Keratinocyte (primary cell): Measurements from ENCODE around the gene GATD1. TPM values are rescaled to one million over a fixed set of nuclear protein-coding genes. Genes with fewer than 3 reads are reported as not detected.

ENCODE experiments used
- DNase-seq: peaks from one replicate; pipeline ENCODE4 v3.0.0-alpha.2; 2011; ENCODE audit warnings: low read depth, missing footprints, low spot score
- FAIRE-seq: peaks from 2 replicates; lab custom pipeline; 2011; peaks lifted over from hg19 to GRCh38; lab: Jason Lieb, UNC
- H2AFZ ChIP-seq: 2 replicates; pipeline ENCODE4 v1.6.0; 2012; ENCODE audit warnings: low read length, control low read depth, inconsistent platforms; ENCODE audit not compliant: control insufficient read depth
- H3K27ac ChIP-seq: 2 replicates; pipeline ENCODE4 v1.5.1; 2011; ENCODE audit warnings: low read length; ENCODE audit not compliant: control insufficient read depth, insufficient read depth
- H3K27me3 ChIP-seq: 3 replicates; pipeline ENCODE4 v1.6.0; 2011; ENCODE audit warnings: low read length; ENCODE audit not compliant: control insufficient read depth, insufficient read depth; ENCODE audit errors: extremely low read depth
- H3K36me3 ChIP-seq, 2 experiments: 2 replicates in 1 of 2; 3 replicates in 1 of 2; pipeline ENCODE4 v1.5.1; 2011; ENCODE audit warnings: low read length in 2 of 2, mild to moderate bottlenecking in 1 of 2; ENCODE audit not compliant: control insufficient read depth in 2 of 2, insufficient read depth in 2 of 2; ENCODE audit errors: extremely low read depth in 1 of 2
- H3K4me1 ChIP-seq: 3 replicates; pipeline ENCODE4 v1.5.1; 2011; ENCODE audit warnings: low read length; ENCODE audit not compliant: control insufficient read depth, insufficient read depth; ENCODE audit errors: extremely low read depth
- H3K4me2 ChIP-seq: 3 replicates; pipeline ENCODE4 v1.6.0; 2011; ENCODE audit warnings: low read depth, low read length; ENCODE audit not compliant: control insufficient read depth, insufficient read depth; ENCODE audit errors: extremely low read depth
- H3K4me3 ChIP-seq, 3 experiments: fragments of 200-600 bp in 1 of 3; sonication (generic) in 1 of 3; 2 replicates in 2 of 3; 3 replicates in 1 of 3; pipeline ENCODE4 v1.5.1; 2011 to 2016; ENCODE audit warnings: low read length in 3 of 3, mild to moderate bottlenecking in 3 of 3, control low read depth in 2 of 3, inconsistent platforms in 1 of 3, low read depth in 1 of 3, mixed read lengths in 1 of 3, mixed run types in 1 of 3, moderate library complexity in 1 of 3; ENCODE audit not compliant: control insufficient read depth in 2 of 3, insufficient read depth in 2 of 3; ENCODE audit errors: extremely low read depth in 1 of 3
- H3K79me2 ChIP-seq: 2 replicates; pipeline ENCODE4 v1.6.0; 2012; ENCODE audit warnings: low read length; ENCODE audit not compliant: control insufficient read depth, insufficient read depth
- H3K9ac ChIP-seq: 3 replicates; pipeline ENCODE4 v1.6.0; 2011; ENCODE audit warnings: low read length; ENCODE audit not compliant: control insufficient read depth, insufficient read depth; ENCODE audit errors: extremely low read depth
- H3K9me1 ChIP-seq: 3 replicates; pipeline ENCODE4 v1.6.0; 2011; ENCODE audit warnings: low read length; ENCODE audit not compliant: control insufficient read depth, insufficient read depth; ENCODE audit errors: extremely low read depth
- H3K9me3 ChIP-seq: 2 replicates; pipeline ENCODE4 v1.5.1; 2012; ENCODE audit warnings: low read depth, low read length; ENCODE audit not compliant: control insufficient read depth
- H4K20me1 ChIP-seq: 3 replicates; pipeline ENCODE4 v1.6.0; 2011; ENCODE audit warnings: low read length; ENCODE audit not compliant: control insufficient read depth, insufficient read depth; ENCODE audit errors: extremely low read depth
- CTCF ChIP-seq, 3 experiments: IDR thresholded peaks in 1 of 3; conservative IDR thresholded peaks in 1 of 3; optimal IDR thresholded peaks in 1 of 3; 2 replicates in 2 of 3; 3 replicates in 1 of 3; pipeline versions ENCODE3 to v1.5.1; 2011; ENCODE audit warnings: low read length in 3 of 3, mild to moderate bottlenecking in 3 of 3, moderate library complexity in 2 of 3, control low read depth in 1 of 3, inconsistent platforms in 1 of 3; ENCODE audit not compliant: insufficient read depth in 2 of 3; ENCODE audit errors: extremely low read depth in 1 of 3
- dilution Hi-C: fragments of 300-500 bp; cut with MboI; formaldehyde crosslinking; loops from one replicate; pipeline ENCODE4 v1.7.0; 2020; ENCODE audit warnings: low sequenced_read_pairs; ENCODE audit not compliant: extremely low pct_ligation_motif_present
- polyA plus RNA-seq, 5 experiments: library from polyadenylated mRNA; depleted of rRNA in 3 of 5; stranded (reverse) in 3 of 5; stranded (forward) in 1 of 5; unstranded in 1 of 5; fragments of >200 nt; gene quantifications; 1 replicate in 1 of 5; 2 replicates in 3 of 5; 3 replicates in 1 of 5; pipeline versions ENCODE4 v1.2.1 to v1.2.3, GENCODE V29; 2011 to 2012; ENCODE audit warnings: missing spikeins in 2 of 5, low read depth in 1 of 5, low replicate concordance in 1 of 5
- small RNA-seq, 3 experiments: library from RNA; depleted of rRNA; stranded (forward); fragments of <200 nt; gene quantifications; one replicate each; pipeline ENCODE3, GENCODE V24; 2012; ENCODE audit warnings: low read depth in 3 of 3, low replicate concordance in 1 of 3; ENCODE audit not compliant: insufficient read length in 3 of 3

GATD1 gene
- polyA plus RNA-seq, 1 donor (not counting 4 experiments of a cell fraction or from before 2014, with no cell fraction given) = 24.4 TPM

GRCh38 chr11:719214-720016, 57.9 kb downstream of the GATD1 start:
- Histone ChIP-seq H3K9ac (no peak overlapping the region), H2AFZ (no peak overlapping the region), H3K4me3 (no peak overlapping the region), H3K27me3 (no peaks in the 10 kb centered on the region), H3K9me1 (no peaks in the 10 kb centered on the region), H3K36me3 (peaks cover 16 to 20% of the 10 kb centered on the region in 2 experiments), H4K20me1 (peaks cover 5% of the 10 kb centered on the region), H3K27ac (no peak overlapping the region), H3K9me3 (no peaks in the 10 kb centered on the region), H3K79me2 (peaks cover 5% of the 10 kb centered on the region), H3K4me1 (no peaks in the 10 kb centered on the region), H3K4me2 (no peak overlapping the region)
- dilution Hi-C loops = no loop called here
- DNase-seq = no peak
- TF ChIP-seq CTCF (optimal IDR thresholded peaks at IDR 0.05 in 1 of 3, IDR thresholded peaks at IDR 0.05 in 1 of 3, conservative IDR thresholded peaks at IDR 0.05 in 1 of 3; ENCODE audit: extremely low read depth in 1 of 3, insufficient read depth in 2 of 3, low read length in 3 of 3) = no peak
- FAIRE-seq = no peak

Small RNA genes within 50 kb of the gene (small RNA-seq; reads per million reads assigned to genes)
- 0 reads per million in 3 experiments for gene SNORA52

Other genes starting within 250 kb of the GATD1 start
- gene HRAS, start 241.9 kb downstream of the GATD1 start, polyA plus RNA-seq = 112 to 164 TPM (median 122 TPM) in 3 replicates
- 0.14 to 0.44 TPM (median 0.28 TPM) in 3 replicates for gene LRRC56, start 240.0 kb downstream of the GATD1 start, polyA plus RNA-seq
- gene LMNTD2, start 216.7 kb downstream of the GATD1 start, polyA plus RNA-seq = 0.94 to 1.5 TPM (median 1.2 TPM) in 3 replicates
- 23.1 to 63.6 TPM (median 24.3 TPM) in 3 replicates for gene RASSF7, start 216.5 kb downstream of the GATD1 start, polyA plus RNA-seq
- 10.7 to 15.2 TPM (median 13.7 TPM) in 3 replicates for gene PHRF1, start 201.0 kb downstream of the GATD1 start, polyA plus RNA-seq
- 7.1 to 10.9 TPM (median 9.5 TPM) in 3 replicates for gene IRF7, start 161.5 kb downstream of the GATD1 start, polyA plus RNA-seq
- gene CDHR5, start 152.5 kb downstream of the GATD1 start, polyA plus RNA-seq = not detected in 3 replicates
- not detected in 3 replicates for gene SCT, start 150.3 kb downstream of the GATD1 start, polyA plus RNA-seq
- not detected in 3 replicates for gene DRD4, start 140.2 kb downstream of the GATD1 start, polyA plus RNA-seq
- gene DEAF1, start 82.3 kb downstream of the GATD1 start, polyA plus RNA-seq = 8.1 to 13.1 TPM (median 8.2 TPM) in 3 replicates
- gene TMEM80, start 81.7 kb downstream of the GATD1 start, polyA plus RNA-seq = 19.5 to 32.8 TPM (median 29.8 TPM) in 3 replicates
- 81.4 to 297 TPM (median 114 TPM) in 3 replicates for gene EPS8L2, start 71.3 kb downstream of the GATD1 start, polyA plus RNA-seq
- gene TALDO1, start 30.0 kb downstream of the GATD1 start, polyA plus RNA-seq = 162 to 200 TPM (median 170 TPM) in 3 replicates
- not detected in 3 replicates for gene CEND1, start 12.6 kb upstream of the GATD1 start, polyA plus RNA-seq
- gene SLC25A22, start 20.8 kb upstream of the GATD1 start, polyA plus RNA-seq = 8.4 to 21.2 TPM (median 13.5 TPM) in 3 replicates
- gene PIDD1, start 27.7 kb upstream of the GATD1 start, polyA plus RNA-seq = 2.5 to 6.4 TPM (median 2.9 TPM) in 3 replicates
- 632 to 1,901 TPM (median 797 TPM) in 3 replicates for gene RPLP2, start 32.5 kb upstream of the GATD1 start, polyA plus RNA-seq
- 5.3 to 14.3 TPM (median 10.2 TPM) in 3 replicates for gene PNPLA2, start 41.4 kb upstream of the GATD1 start, polyA plus RNA-seq
- gene CRACR2B, start 50.4 kb upstream of the GATD1 start, polyA plus RNA-seq = 0.17 to 1.1 TPM (median 0.34 TPM) in 3 replicates
- 434 to 997 TPM (median 500 TPM) in 3 replicates for gene CD151, start 55.5 kb upstream of the GATD1 start, polyA plus RNA-seq
- 145 to 308 TPM (median 245 TPM) in 3 replicates for gene POLR2L, start 65.0 kb upstream of the GATD1 start, polyA plus RNA-seq
- gene TSPAN4, start 65.4 kb upstream of the GATD1 start, polyA plus RNA-seq = 42.1 to 73.0 TPM (median 70.8 TPM) in 3 replicates
- 23.0 to 37.4 TPM (median 27.2 TPM) in 3 replicates for gene CHID1, start 133.3 kb upstream of the GATD1 start, polyA plus RNA-seq
- 42.4 to 79.1 TPM (median 47.8 TPM) in 3 replicates for gene AP2A2, start 148.4 kb upstream of the GATD1 start, polyA plus RNA-seq